Progenitor cell of endocrine pancreas (in vitro differentiated cells): ENCODE data around the gene CDR2. TPM values are rescaled to one million over a fixed set of nuclear protein-coding genes. Genes with fewer than 3 reads are reported as not detected.

Source experiments
- DNase-seq: peaks from one replicate; pipeline ENCODE4 v3.0.0; 2021; ENCODE audit warnings: low spot score; ENCODE audit not compliant: unreplicated experiment
- H3K27ac Mint-ChIP-seq: 2 replicates; pipeline ENCODE4 v1.8.0; 2021; ENCODE audit warnings: mild to moderate bottlenecking, moderate library complexity, mixed read lengths
- H3K27me3 Mint-ChIP-seq: 2 replicates; pipeline ENCODE4 v1.8.0; 2021; ENCODE audit warnings: mixed read lengths
- H3K36me3 Mint-ChIP-seq: 2 replicates; pipeline ENCODE4 v1.8.0; 2022; ENCODE audit warnings: mixed read lengths; ENCODE audit not compliant: insufficient read depth
- H3K4me1 Mint-ChIP-seq: 2 replicates; pipeline ENCODE4 v1.8.0; 2021; ENCODE audit warnings: low read depth, mixed read lengths
- H3K4me3 Mint-ChIP-seq: 2 replicates; pipeline ENCODE4 v1.8.0; 2021; ENCODE audit warnings: low read depth, mild to moderate bottlenecking, moderate library complexity, mixed read lengths
- H3K9me3 Mint-ChIP-seq: 2 replicates; pipeline ENCODE4 v1.8.0; 2021; ENCODE audit warnings: low read depth, mixed read lengths
- CTCF ChIP-seq: fragments of 200-600 bp; sonication (generic); IDR thresholded peaks from one replicate; pipeline ENCODE4 v1.5.0; 2021; ENCODE audit warnings: antibody characterized with exemption, mild to moderate bottlenecking; ENCODE audit not compliant: unreplicated experiment
- total RNA-seq: library from RNA; stranded (reverse); gene quantifications from 2 replicates; pipeline ENCODE4 v1.2.1, GENCODE V29; 2021

CDR2 gene
- total RNA-seq, 1 donor from 2014 or later = 16.6 TPM

DNA sequence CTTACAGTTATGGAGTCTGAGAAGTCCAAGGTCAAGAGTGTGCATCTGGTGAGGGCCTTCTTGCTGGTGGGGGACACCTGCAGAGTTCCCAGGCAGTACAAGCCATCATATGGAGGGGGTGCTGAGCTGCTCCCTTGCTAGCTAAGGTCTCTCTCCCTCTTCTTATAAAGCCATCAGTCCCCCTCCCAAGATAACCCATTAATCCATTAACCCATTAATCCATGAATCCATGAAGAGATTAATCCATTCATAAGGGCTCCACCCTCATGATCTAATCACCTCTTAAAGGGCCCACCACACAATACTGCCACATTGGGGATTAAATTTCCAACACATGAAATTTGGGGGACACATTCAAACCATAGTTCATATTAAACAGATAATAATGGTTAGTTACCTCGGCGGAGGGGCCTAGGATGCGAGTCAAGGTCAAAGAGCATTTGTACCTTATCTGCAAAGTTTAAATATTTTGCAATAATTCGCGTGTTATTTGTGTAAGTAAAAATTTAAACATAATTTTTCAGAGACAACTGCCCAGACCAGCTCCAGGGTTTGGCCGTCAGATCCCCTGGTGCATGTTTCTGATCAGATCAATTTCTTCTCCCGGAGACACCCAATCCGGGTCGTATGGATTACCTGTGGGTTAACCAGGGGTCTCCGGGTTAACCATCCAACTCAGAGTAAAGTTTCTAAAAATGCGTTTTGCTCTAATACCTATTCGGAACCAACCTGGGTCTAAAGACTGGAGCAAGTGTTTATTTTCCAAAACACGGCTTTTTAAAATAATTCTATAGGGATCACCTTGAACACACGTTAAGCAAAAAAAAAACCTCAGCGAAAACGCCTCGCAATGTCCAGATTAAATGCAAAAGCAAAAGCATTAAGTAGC lies 78.0 kb downstream of the CDR2 start:
- no peak for DNase-seq
- no peaks in the 10 kb centered on the region for H3K9me3 Mint-ChIP-seq
- H3K4me3 Mint-ChIP-seq = peak overlapping the region; percentile 93
- peaks cover 11% of the 10 kb centered on the region for H3K4me1 Mint-ChIP-seq
- no peak for TF ChIP-seq CTCF
- H3K27me3 Mint-ChIP-seq = no peaks in the 10 kb centered on the region
- H3K36me3 Mint-ChIP-seq = no peaks in the 10 kb centered on the region
- H3K27ac Mint-ChIP-seq = peak overlapping the region; percentile 99

Other genes starting within 250 kb of the CDR2 start
- gene SDR42E2, start 212.1 kb downstream of the CDR2 start, total RNA-seq = not detected in 2 replicates
- gene EEF2K, start 168.3 kb downstream of the CDR2 start, total RNA-seq = 15.4 TPM in 2 replicates
- gene POLR3E, start 77.2 kb downstream of the CDR2 start, total RNA-seq = 65.0 and 69.6 TPM in 2 replicates
- 231 and 276 TPM in 2 replicates for gene NPIPB5, start 136.3 kb upstream of the CDR2 start, total RNA-seq